ENCODE results near the gene ZRSR2.
"Not testable (repeated sequence)": the region's sequence is repeated elsewhere in the genome, so short reads cannot be mapped to it uniquely, and the experiment has no call there.

Gene ZRSR2

GRCh38 chrX:15758140-15758539 is 32.1 kb upstream of the ZRSR2 start:
- TF ChIP-seq CTCF (IDR thresholded peaks at IDR 0.05) = no peak
- Mint-ChIP-seq H3K4me3 (no peak overlapping the region), H3K4me1 (peaks cover 8% of the 10 kb centered on the region), H3K27me3 (ENCODE audit: low read depth, poor library complexity) (no peaks in the 10 kb centered on the region), H3K36me3 (ENCODE audit: low read depth) (peaks cover under 1% of the 10 kb centered on the region), H3K9me3 (no peaks in the 10 kb centered on the region), H3K27ac (no peak overlapping the region)
- DNase-seq = no peak

GRCh38 chrX:15759886-15760285 is 30.4 kb upstream of the ZRSR2 start:
- not testable (repeated sequence) for H3K27ac Mint-ChIP-seq; H3K27me3 Mint-ChIP-seq (ENCODE audit: low read depth, poor library complexity); H3K9me3 Mint-ChIP-seq; H3K4me3 Mint-ChIP-seq; H3K4me1 Mint-ChIP-seq; H3K36me3 Mint-ChIP-seq (ENCODE audit: low read depth); DNase-seq

- peak; percentile 40 for DNase-seq
- Mint-ChIP-seq H3K9me3 (no peaks in the 10 kb centered on the region), H3K4me3 (no peak overlapping the region), H3K36me3 (ENCODE audit: low read depth) (peaks cover 14% of the 10 kb centered on the region), H3K27me3 (ENCODE audit: low read depth, poor library complexity) (no peaks in the 10 kb centered on the region), H3K4me1 (peaks cover 8% of the 10 kb centered on the region), H3K27ac (no peak overlapping the region)
- peak; percentile 81 for TF ChIP-seq CTCF (IDR thresholded peaks at IDR 0.05)
Measured at GRCh38 chrX:15761564-15762191, 28.6 kb upstream of the ZRSR2 start.

- H3K27ac Mint-ChIP-seq = peak overlapping the region; percentile 6
- peaks cover 36% of the 10 kb centered on the region for H3K36me3 Mint-ChIP-seq (ENCODE audit: low read depth)
- peaks cover 5% of the 10 kb centered on the region for H3K4me1 Mint-ChIP-seq
- no peak for TF ChIP-seq CTCF (IDR thresholded peaks at IDR 0.05)
- no peaks in the 10 kb centered on the region for H3K9me3 Mint-ChIP-seq
- H3K27me3 Mint-ChIP-seq (ENCODE audit: low read depth, poor library complexity) = no peaks in the 10 kb centered on the region
- no peak overlapping the region for H3K4me3 Mint-ChIP-seq
- DNase-seq = no peak
Measured at GRCh38 chrX:15769300-15769954, 20.9 kb upstream of the ZRSR2 start.

GRCh38 chrX:15781961-15782699 is 8.2 kb upstream of the ZRSR2 start:
- Mint-ChIP-seq H3K4me3 (no peak overlapping the region), H3K27me3 (ENCODE audit: low read depth, poor library complexity) (no peaks in the 10 kb centered on the region), H3K36me3 (ENCODE audit: low read depth) (peaks cover 25% of the 10 kb centered on the region), H3K9me3 (no peaks in the 10 kb centered on the region), H3K4me1 (no peaks in the 10 kb centered on the region), H3K27ac (no peak overlapping the region)
- DNase-seq = no peak
- TF ChIP-seq CTCF (IDR thresholded peaks at IDR 0.05) = no peak

- DNase-seq = no peak
- peaks cover 15% of the 10 kb centered on the region for H3K36me3 Mint-ChIP-seq (ENCODE audit: low read depth)
- H3K4me3 Mint-ChIP-seq = no peak overlapping the region
- H3K27me3 Mint-ChIP-seq (ENCODE audit: low read depth, poor library complexity) = peaks cover 2% of the 10 kb centered on the region
- no peak overlapping the region for H3K27ac Mint-ChIP-seq
- H3K9me3 Mint-ChIP-seq = no peaks in the 10 kb centered on the region
- TF ChIP-seq CTCF (IDR thresholded peaks at IDR 0.05) = no peak
- H3K4me1 Mint-ChIP-seq = no peaks in the 10 kb centered on the region
Measured at GRCh38 chrX:15785176-15785750, 5.0 kb upstream of the ZRSR2 start.

Measured in nephron progenitor cell (in vitro differentiated cells).